ENCODE data around the gene THUMPD2.

DNA sequence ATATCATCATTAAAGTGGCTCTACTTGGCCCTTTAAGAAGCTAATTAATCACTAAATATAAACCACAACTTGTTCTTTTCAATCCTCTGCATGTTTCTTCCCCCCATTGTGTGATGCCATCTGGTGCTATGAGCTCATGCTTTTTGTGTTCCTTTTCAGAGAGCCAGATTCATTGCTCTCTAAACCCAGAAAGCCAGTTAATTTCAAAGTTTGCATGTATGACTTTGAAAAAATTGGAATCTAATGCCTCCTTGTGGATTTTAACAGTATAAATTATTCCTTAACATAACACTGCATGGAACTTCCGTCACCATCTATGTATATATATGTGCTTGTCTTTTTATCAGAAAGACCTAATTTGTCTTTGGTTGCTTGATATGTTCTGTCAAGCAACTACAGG, 82.2 kb downstream of the THUMPD2 start:
- TF ChIP-seq EZH2 (IDR thresholded peaks at IDR 0.05) (no peak), POLR2AphosphoS5 (IDR thresholded peaks at IDR 0.05; ENCODE audit: borderline replicate concordance, low read depth, low read length) (no peak), FOXP2 (optimal IDR thresholded peaks at IDR 0.05; ENCODE audit: control extremely low read depth, extremely low read length, insufficient read depth) (no peak)

All from SK-N-MC (cell line).